Endothelial cell of umbilical vein (primary cell): ENCODE results near the gene FAM163A. TPM values are rescaled to one million over a fixed set of nuclear protein-coding genes. Genes with fewer than 3 reads are reported as not detected.

Source experiments
- BruUV-seq: library from RNA; stranded (reverse); fragments of 400-500 nt; replicated peaks from 2 replicates; lab custom pipeline; 2021; lab: Mats Ljungman, UMichigan
- CTCF ChIA-PET: fragments of 300-600, 350-600 bp; sonication (Branson Sonifier 250); formaldehyde crosslinking; loops from one replicate; lab custom pipeline; 2021; ENCODE audit warnings: antibody characterized with exemption, inconsistent platforms; lab: Charles Lee
- POLR2A ChIA-PET: fragments of 300-600, 350-600 bp; sonication (Branson Sonifier 250); formaldehyde crosslinking; loops from one replicate; lab custom pipeline; 2021; ENCODE audit warnings: antibody characterized with exemption, inconsistent platforms; lab: Charles Lee
- DNase-seq: peaks from one replicate; pipeline ENCODE4 v3.0.0-alpha.2; 2011; ENCODE audit warnings: low read depth, low spot score
- FAIRE-seq: peaks from 2 replicates; lab custom pipeline; 2011; peaks lifted over from hg19 to GRCh38; lab: Jason Lieb, UNC
- H2AFZ ChIP-seq: 2 replicates; pipeline ENCODE4 v1.6.0; 2012; ENCODE audit warnings: low read depth, low read length, control low read depth, inconsistent platforms
- H3K27ac ChIP-seq: 2 replicates; pipeline ENCODE4 v1.5.1; 2011; ENCODE audit warnings: low read depth, mild to moderate bottlenecking, control low read depth, low read length, moderate library complexity; ENCODE audit not compliant: insufficient read depth
- H3K27me3 ChIP-seq, 2 experiments: 2 replicates each; pipeline versions ENCODE4 v1.6.0 to v1.6.1; 2011; ENCODE audit warnings: low read length in 2 of 2, mixed read lengths in 1 of 2; ENCODE audit not compliant: control insufficient read depth in 2 of 2, insufficient read depth in 2 of 2
- H3K36me3 ChIP-seq, 2 experiments: 2 replicates in 1 of 2; 3 replicates in 1 of 2; pipeline ENCODE4 v1.5.1; 2011; ENCODE audit warnings: low read length in 2 of 2, mild to moderate bottlenecking in 1 of 2, moderate library complexity in 1 of 2; ENCODE audit not compliant: control insufficient read depth in 2 of 2, insufficient read depth in 2 of 2; ENCODE audit errors: extremely low read depth in 1 of 2
- H3K4me1 ChIP-seq: 3 replicates; pipeline ENCODE4 v1.5.1; 2011; ENCODE audit warnings: mild to moderate bottlenecking, low read length; ENCODE audit not compliant: control insufficient read depth, insufficient read depth; ENCODE audit errors: extremely low read depth
- H3K4me2 ChIP-seq: 2 replicates; pipeline ENCODE4 v1.6.1; 2011; ENCODE audit warnings: low read length, control low read depth, mixed read lengths; ENCODE audit not compliant: insufficient read depth
- H3K4me3 ChIP-seq, 3 experiments: fragments of 200-600 bp in 1 of 3; sonication (generic), shearing (Covaris generic) in 1 of 3; replicated peaks in 1 of 3; 2 replicates each; pipeline ENCODE4 v1.5.1; 2011 to 2016; ENCODE audit warnings: control low read depth in 3 of 3, low read length in 3 of 3, mild to moderate bottlenecking in 2 of 3, inconsistent platforms in 1 of 3, low read depth in 1 of 3, moderate library complexity in 1 of 3; ENCODE audit not compliant: insufficient read depth in 1 of 3
- H3K79me2 ChIP-seq: 2 replicates; pipeline ENCODE4 v1.6.0; 2012; ENCODE audit warnings: low read length, inconsistent platforms; ENCODE audit not compliant: control insufficient read depth, insufficient read depth
- H3K9ac ChIP-seq: replicated peaks from 2 replicates; pipeline ENCODE3; 2011; ENCODE audit warnings: low read length, control low read depth; ENCODE audit not compliant: insufficient read depth; ENCODE audit errors: extremely low read depth
- H3K9me1 ChIP-seq: replicated peaks from 3 replicates; pipeline ENCODE4 v1.6.0; 2011; ENCODE audit warnings: mild to moderate bottlenecking, low read length; ENCODE audit not compliant: control insufficient read depth, insufficient read depth; ENCODE audit errors: extremely low read depth
- H3K9me3 ChIP-seq: replicated peaks from 2 replicates; pipeline ENCODE4 v1.5.1; 2012; ENCODE audit warnings: low read length, inconsistent platforms; ENCODE audit not compliant: control insufficient read depth, insufficient read depth
- H4K20me1 ChIP-seq: replicated peaks from 2 replicates; pipeline ENCODE3; 2011; ENCODE audit warnings: mild to moderate bottlenecking, low read length; ENCODE audit not compliant: control insufficient read depth, insufficient read depth; ENCODE audit errors: extremely low read depth
- EZH2 ChIP-seq: IDR thresholded peaks from 2 replicates; pipeline ENCODE4 v1.6.1; 2012; ENCODE audit warnings: borderline replicate concordance, low read depth, mild to moderate bottlenecking, moderate library complexity, low read length, inconsistent platforms; ENCODE audit not compliant: severe bottlenecking
- FOS ChIP-seq: IDR thresholded peaks from 2 replicates; pipeline ENCODE4 v1.6.1; 2011; ENCODE audit warnings: mild to moderate bottlenecking, low read length, moderate library complexity, borderline replicate concordance; ENCODE audit not compliant: insufficient read depth
- GATA2 ChIP-seq: IDR thresholded peaks from 2 replicates; pipeline ENCODE4 v1.7.0; 2011; ENCODE audit warnings: low read depth, mild to moderate bottlenecking, moderate library complexity, mixed read lengths, low read length; ENCODE audit not compliant: insufficient read length, insufficient read depth
- JUN ChIP-seq: IDR thresholded peaks from 2 replicates; pipeline ENCODE4 v1.6.1; 2011; ENCODE audit warnings: borderline replicate concordance, low read depth; ENCODE audit not compliant: insufficient read length, insufficient read depth
- MYC ChIP-seq: IDR thresholded peaks from one replicate; pipeline ENCODE4 v1.6.1; 2011; ENCODE audit warnings: mild to moderate bottlenecking, low read depth, low read length
- POLR2A ChIP-seq: IDR thresholded peaks from 2 replicates; pipeline ENCODE4 v1.6.1; 2012; ENCODE audit warnings: low read depth, mild to moderate bottlenecking, control low read depth, low read length
- POLR2AphosphoS5 ChIP-seq: IDR thresholded peaks from 2 replicates; pipeline ENCODE4 v1.6.1; 2012; ENCODE audit warnings: low read depth, mild to moderate bottlenecking, control low read depth, low read length, moderate library complexity; ENCODE audit not compliant: insufficient read depth
- dilution Hi-C: fragments of 300-500 bp; cut with MboI; formaldehyde crosslinking; loops from one replicate; pipeline ENCODE4 v1.15.0; 2019; ENCODE audit warnings: low sequenced_read_pairs; ENCODE audit not compliant: extremely low pct_ligation_motif_present
- intact Hi-C: fragments of 100-400 bp; cut with micrococcal nuclease; formaldehyde crosslinking; loops from one replicate; pipeline ENCODE4 v1.10.0; 2022
- polyA plus RNA-seq, 4 experiments: library from polyadenylated mRNA; depleted of rRNA in 3 of 4; stranded (reverse) in 3 of 4; unstranded in 1 of 4; fragments of >200 nt; gene quantifications; 2 replicates each; pipeline versions ENCODE4 v1.2.1 to v1.2.3, GENCODE V29; 2011 to 2012; ENCODE audit warnings: missing spikeins in 1 of 4
- total RNA-seq: library from RNA; stranded (reverse); gene quantifications from 2 replicates; pipeline ENCODE4 v1.2.3, GENCODE V29; 2021
- TF ChIP-seq, protein P1 (sequence below), 2 donors: IDR thresholded peaks; 1 replicate in 1 of 2; 2 replicates in 1 of 2; pipeline ENCODE4 v1.5.1; 2011; ENCODE audit warnings: low read length in 2 of 2, mild to moderate bottlenecking in 2 of 2, moderate library complexity in 2 of 2, control low read depth in 1 of 2, inconsistent platforms in 1 of 2, low read depth in 1 of 2; ENCODE audit not compliant: insufficient read depth in 1 of 2; ENCODE audit errors: extremely low read depth in 1 of 2
- TF ChIP-seq, protein P2 (sequence below): IDR thresholded peaks from 2 replicates; pipeline ENCODE4 v1.6.1; 2011; ENCODE audit not compliant: insufficient read depth, insufficient read length

The FAM163A gene
- total and polyA plus RNA-seq, 2 donors (not counting 3 experiments of a cell fraction or from before 2014, with no cell fraction given): not detected

DNA sequence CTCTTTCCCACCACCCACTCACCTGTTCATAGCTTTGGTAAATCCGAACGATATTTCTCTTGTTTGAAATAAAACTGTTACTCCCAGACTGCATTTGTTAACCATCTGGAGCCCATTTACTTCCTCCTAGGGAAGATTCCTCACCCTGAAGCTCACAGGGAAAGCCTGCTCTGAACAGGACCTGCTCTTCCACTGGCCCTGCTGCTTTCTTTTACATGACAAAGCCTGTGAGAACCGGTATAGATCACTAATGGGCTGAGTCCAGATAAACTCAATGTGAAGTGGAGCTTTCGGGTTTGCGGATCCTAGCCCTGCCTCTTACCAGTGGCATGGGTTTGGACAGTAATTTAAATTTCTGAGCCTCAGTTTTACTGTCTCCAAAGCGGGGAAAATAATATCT, 45.2 kb downstream of the FAM163A start:
- no peak overlapping the region for H3K4me2 ChIP-seq
- no peak overlapping the region for H3K4me3 ChIP-seq
- no peaks in the 10 kb centered on the region for H3K9me1 ChIP-seq
- H3K9me3 ChIP-seq: no peaks in the 10 kb centered on the region
- DNase-seq (no peak), FAIRE-seq (no peak)
- POLR2A ChIA-PET: no interaction called here
- no peaks in the 10 kb centered on the region for H3K36me3 ChIP-seq
- H3K79me2 ChIP-seq: no peaks in the 10 kb centered on the region
- CTCF ChIA-PET: interaction anchor here (1.3 to 3.8 kb wide), 3 partner anchors 22 to 82 kb away, joined by 4 to 16 read pairs (median 6); no protein-coding TSS in a partner anchor
- H4K20me1 ChIP-seq: no peaks in the 10 kb centered on the region
- dilution Hi-C loops: no loop called here
- BruUV-seq: no TSS peak
- H3K27ac ChIP-seq: no peak overlapping the region
- TF ChIP-seq MYC (no peak), POLR2AphosphoS5 (no peak), FOS (no peak), GATA2 (no peak), POLR2A (no peak)
- TF ChIP-seq, protein P1, sequence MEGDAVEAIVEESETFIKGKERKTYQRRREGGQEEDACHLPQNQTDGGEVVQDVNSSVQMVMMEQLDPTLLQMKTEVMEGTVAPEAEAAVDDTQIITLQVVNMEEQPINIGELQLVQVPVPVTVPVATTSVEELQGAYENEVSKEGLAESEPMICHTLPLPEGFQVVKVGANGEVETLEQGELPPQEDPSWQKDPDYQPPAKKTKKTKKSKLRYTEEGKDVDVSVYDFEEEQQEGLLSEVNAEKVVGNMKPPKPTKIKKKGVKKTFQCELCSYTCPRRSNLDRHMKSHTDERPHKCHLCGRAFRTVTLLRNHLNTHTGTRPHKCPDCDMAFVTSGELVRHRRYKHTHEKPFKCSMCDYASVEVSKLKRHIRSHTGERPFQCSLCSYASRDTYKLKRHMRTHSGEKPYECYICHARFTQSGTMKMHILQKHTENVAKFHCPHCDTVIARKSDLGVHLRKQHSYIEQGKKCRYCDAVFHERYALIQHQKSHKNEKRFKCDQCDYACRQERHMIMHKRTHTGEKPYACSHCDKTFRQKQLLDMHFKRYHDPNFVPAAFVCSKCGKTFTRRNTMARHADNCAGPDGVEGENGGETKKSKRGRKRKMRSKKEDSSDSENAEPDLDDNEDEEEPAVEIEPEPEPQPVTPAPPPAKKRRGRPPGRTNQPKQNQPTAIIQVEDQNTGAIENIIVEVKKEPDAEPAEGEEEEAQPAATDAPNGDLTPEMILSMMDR (IDR thresholded peaks at IDR 0.05; ENCODE audit: extremely low read depth in 1 of 2, insufficient read depth in 1 of 2, low read depth in 1 of 2, low read length in 2 of 2): no peak
- H3K4me1 ChIP-seq: no peaks in the 10 kb centered on the region
- no peak overlapping the region for H2AFZ ChIP-seq
- H3K27me3 ChIP-seq: peaks cover 6 to 9% of the 10 kb centered on the region in 2 experiments
- intact Hi-C loops: no loop called here
- H3K9ac ChIP-seq: no peak overlapping the region

DNA sequence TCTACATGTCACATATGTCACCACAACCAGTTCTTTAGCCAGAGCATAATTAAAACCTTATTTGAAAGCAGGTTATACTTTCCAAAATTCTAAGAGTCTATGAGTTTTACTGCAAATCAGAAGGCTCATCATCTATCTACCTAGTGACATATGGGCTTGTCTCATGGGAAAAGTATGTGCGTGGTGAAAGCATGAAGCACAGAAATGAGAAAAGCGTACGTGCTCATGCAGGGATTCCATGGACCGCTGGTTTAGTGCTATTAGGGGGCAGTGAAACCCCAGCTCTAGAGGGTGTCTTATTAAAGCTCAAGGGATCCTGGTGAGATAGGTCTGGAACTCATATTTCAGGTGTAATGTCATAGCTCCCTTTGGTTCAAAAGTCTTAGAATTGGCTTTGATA, 50.2 kb downstream of the FAM163A start:
- BruUV-seq: no TSS peak
- H3K27me3 ChIP-seq: peaks cover 3 to 7% of the 10 kb centered on the region in 2 experiments
- ChIA-PET POLR2A (no interaction called here), CTCF (interaction anchor here (0.8 to 4.7 kb wide), 3 partner anchors 16 to 87 kb away, joined by 3 to 28 read pairs (median 7); no protein-coding TSS in a partner anchor)
- dilution Hi-C loops: no loop called here
- intact Hi-C loops: no loop called here
- no peak for FAIRE-seq
- no peak overlapping the region for H3K9ac ChIP-seq
- H3K27ac ChIP-seq: no peak overlapping the region
- no peak for DNase-seq
- no peaks in the 10 kb centered on the region for H3K36me3 ChIP-seq
- H2AFZ ChIP-seq: no peak overlapping the region
- no peaks in the 10 kb centered on the region for H4K20me1 ChIP-seq
- no peaks in the 10 kb centered on the region for H3K4me1 ChIP-seq
- no peaks in the 10 kb centered on the region for H3K9me1 ChIP-seq
- H3K4me3 ChIP-seq: no peak overlapping the region
- H3K79me2 ChIP-seq: no peaks in the 10 kb centered on the region
- H3K9me3 ChIP-seq: no peaks in the 10 kb centered on the region
- no peak overlapping the region for H3K4me2 ChIP-seq
- TF ChIP-seq FOS (no peak), EZH2 (no peak), POLR2A (no peak), GATA2 (no peak), MYC (no peak), JUN (no peak), POLR2AphosphoS5 (no peak)
- TF ChIP-seq, protein P2, sequence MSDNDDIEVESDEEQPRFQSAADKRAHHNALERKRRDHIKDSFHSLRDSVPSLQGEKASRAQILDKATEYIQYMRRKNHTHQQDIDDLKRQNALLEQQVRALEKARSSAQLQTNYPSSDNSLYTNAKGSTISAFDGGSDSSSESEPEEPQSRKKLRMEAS: no peak
- TF ChIP-seq, protein P1 (IDR thresholded peaks at IDR 0.05; ENCODE audit: extremely low read depth in 1 of 2, insufficient read depth in 1 of 2, low read depth in 1 of 2, low read length in 2 of 2): no peak
